ENCODE measurements around the gene ZNF425.

The ZNF425 gene

GRCh38 chr7:149141893-149142292 lies 15.8 kb upstream of the ZNF425 start:
- DNase-seq, result no peak
- Histone ChIP-seq H3K27ac (no peak overlapping the region), H3K36me3 (no peaks in the 10 kb centered on the region), H3K9me3 (no peaks in the 10 kb centered on the region), H3K4me1 (peaks cover 0 to 6% (median 0%) of the 10 kb centered on the region in 4 donors), H3K27me3 (no peaks in the 10 kb centered on the region), H3K4me3 (no peak overlapping the region)
- intact Hi-C loops (cut with DNase I; ENCODE audit: low total_unique reads), result no loop called here
- TF ChIP-seq CTCF (IDR thresholded peaks at IDR 0.05), result no peak

- intact Hi-C loops (cut with DNase I; ENCODE audit: low total_unique reads), result no loop called here
- Histone ChIP-seq H3K36me3 (no peaks in the 10 kb centered on the region), H3K4me3 (no peak overlapping the region), H3K9me3 (no peaks in the 10 kb centered on the region), H3K4me1 (no peaks in the 10 kb centered on the region), H3K27me3 (no peaks in the 10 kb centered on the region), H3K27ac (no peak overlapping the region)
- no peak for DNase-seq
- TF ChIP-seq CTCF (IDR thresholded peaks at IDR 0.05), result no peak
Observed at GRCh38 chr7:149140831-149141230, 14.7 kb upstream of the ZNF425 start.

GRCh38 chr7:149136118-149136517 lies 10.0 kb upstream of the ZNF425 start:
- Histone ChIP-seq H3K9me3 (no peaks in the 10 kb centered on the region), H3K27ac (no peak overlapping the region), H3K4me3 (no peak overlapping the region), H3K27me3 (no peaks in the 10 kb centered on the region), H3K36me3 (peaks cover 0 to 10% (median 5%) of the 10 kb centered on the region in 3 donors), H3K4me1 (no peaks in the 10 kb centered on the region)
- intact Hi-C loops (cut with DNase I; ENCODE audit: low total_unique reads), result no loop called here
- DNase-seq, result no peak
- no peak for TF ChIP-seq CTCF (IDR thresholded peaks at IDR 0.05)

DNA sequence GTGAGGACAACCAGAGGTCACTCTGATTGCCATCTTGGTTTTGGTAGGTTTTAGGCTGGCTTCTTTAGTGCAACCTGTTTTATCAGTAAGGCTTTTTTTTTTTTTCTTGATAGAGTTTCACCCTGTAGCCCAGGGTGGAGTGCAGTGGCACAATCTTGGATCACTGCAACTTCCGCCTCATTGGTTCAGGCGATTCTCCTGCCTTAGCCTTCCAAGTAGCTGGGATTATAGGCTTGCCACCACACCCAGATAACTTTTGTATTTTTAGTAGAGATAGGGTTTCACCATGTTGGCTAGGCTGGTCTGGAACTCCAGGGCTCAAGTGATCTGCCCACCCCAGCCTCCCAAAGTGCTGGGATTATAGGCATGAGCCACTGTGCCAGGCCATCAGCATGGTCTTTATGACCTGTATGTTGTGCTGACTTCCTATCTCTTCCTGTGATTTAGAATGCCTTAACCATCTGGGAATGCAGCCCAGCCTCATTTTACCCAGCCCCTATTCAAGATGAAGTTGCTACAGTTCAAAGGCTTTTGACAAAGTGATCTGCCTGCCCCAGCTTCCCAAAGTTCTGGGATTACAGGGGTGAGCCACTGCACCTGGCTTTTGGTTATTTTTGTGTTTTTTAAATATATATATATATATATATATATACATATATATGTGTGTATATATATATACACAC lies 7.0 kb upstream of the ZNF425 start:
- Histone ChIP-seq H3K36me3 (peaks cover 5 to 19% (median 11%) of the 10 kb centered on the region in 3 donors), H3K4me3 (no peak overlapping the region)

GRCh38 chr7:149130572-149131198 lies 4.6 kb upstream of the ZNF425 start:
- Histone ChIP-seq H3K9me3 (no peaks in the 10 kb centered on the region), H3K27ac (no peak overlapping the region), H3K36me3 (peaks cover 5 to 19% (median 11%) of the 10 kb centered on the region in 3 donors), H3K4me1 (peaks cover 0 to 5% (median under 1%) of the 10 kb centered on the region in 4 donors), H3K27me3 (no peaks in the 10 kb centered on the region), H3K4me3 (no peak overlapping the region)
- intact Hi-C loops (cut with DNase I; ENCODE audit: low total_unique reads), result no loop called here
- TF ChIP-seq CTCF (IDR thresholded peaks at IDR 0.05), result no peak
- DNase-seq, result no peak

More for the DNA sequence above, 7.0 kb upstream of the ZNF425 start:
- no peak for TF ChIP-seq CTCF (IDR thresholded peaks at IDR 0.05)
- no peak for DNase-seq
- intact Hi-C loops (cut with DNase I; ENCODE audit: low total_unique reads), result no loop called here
- Histone ChIP-seq H3K4me1 (peaks cover 0 to under 1% (median 0%) of the 10 kb centered on the region in 4 donors), H3K27me3 (no peaks in the 10 kb centered on the region), H3K9me3 (no peaks in the 10 kb centered on the region), H3K27ac (no peak overlapping the region)

All from tibial artery (tissue), 4 donors.